Islet of Langerhans (tissue), 1 donor: Measurements from ENCODE around the gene AGFG2.
"Not testable (repeated sequence)": the region's sequence is repeated elsewhere in the genome, so short reads cannot be mapped to it uniquely, and the experiment has no call there.

Source experiments
- FAIRE-seq: peaks from one replicate; lab custom pipeline; 2011; peaks lifted over from hg19 to GRCh38; lab: Jason Lieb, UNC

The AGFG2 gene

GRCh38 chr7:100520138-100520537 is 18.9 kb upstream of the AGFG2 start:
- FAIRE-seq, result no peak

GRCh38 chr7:100521076-100521475 is 17.9 kb upstream of the AGFG2 start:
- no peak for FAIRE-seq

GRCh38 chr7:100521909-100522593 is 17.0 kb upstream of the AGFG2 start:
- not testable (repeated sequence) for FAIRE-seq

- not testable (repeated sequence) for FAIRE-seq
Observed at GRCh38 chr7:100523192-100523591, 15.8 kb upstream of the AGFG2 start.

- FAIRE-seq, result not testable (repeated sequence)
Observed at GRCh38 chr7:100528108-100528866, 10.7 kb upstream of the AGFG2 start.

- FAIRE-seq, result no peak
Observed at GRCh38 chr7:100532165-100533022, 6.6 kb upstream of the AGFG2 start.

GRCh38 chr7:100535982-100536381 is 3.0 kb upstream of the AGFG2 start:
- not testable (repeated sequence) for FAIRE-seq

GRCh38 chr7:100536695-100537094 is 2.3 kb upstream of the AGFG2 start:
- FAIRE-seq, result not testable (repeated sequence)

- no peak for FAIRE-seq
Observed at GRCh38 chr7:100538348-100538653, 702 bp upstream of the AGFG2 start.

GRCh38 chr7:100539436-100540006 is 518 bp downstream of the AGFG2 start:
- FAIRE-seq, result no peak

GRCh38 chr7:100540073-100540723 is 1.2 kb downstream of the AGFG2 start:
- no peak for FAIRE-seq

GRCh38 chr7:100541309-100541708 is 2.3 kb downstream of the AGFG2 start:
- not testable (repeated sequence) for FAIRE-seq

GRCh38 chr7:100543586-100543985 is 4.6 kb downstream of the AGFG2 start:
- FAIRE-seq, result no peak

- no peak for FAIRE-seq
Observed at GRCh38 chr7:100544386-100544785, 5.4 kb downstream of the AGFG2 start.

GRCh38 chr7:100544967-100545359 is 6.0 kb downstream of the AGFG2 start:
- no peak for FAIRE-seq

- FAIRE-seq, result no peak
Observed at GRCh38 chr7:100545360-100546128, 6.5 kb downstream of the AGFG2 start.

GRCh38 chr7:100546129-100546925 is 7.3 kb downstream of the AGFG2 start:
- FAIRE-seq, result peak; percentile 27

GRCh38 chr7:100546926-100547800 is 8.2 kb downstream of the AGFG2 start:
- FAIRE-seq, result no peak

- no peak for FAIRE-seq
Observed at GRCh38 chr7:100547872-100548271, 8.9 kb downstream of the AGFG2 start.
